ENCODE results near the gene TBC1D5.
"Not testable (repeated sequence)": the region's sequence is repeated elsewhere in the genome, so short reads cannot be mapped to it uniquely, and the experiment has no call there.

TBC1D5 gene

GRCh38 chr3:17411157-17411877, 331.1 kb downstream of the TBC1D5 start:
- DNase-seq, result no peak

GRCh38 chr3:17407576-17407975, 334.9 kb downstream of the TBC1D5 start:
- no peak for DNase-seq

GRCh38 chr3:17404548-17404947, 337.9 kb downstream of the TBC1D5 start:
- DNase-seq, result no peak

- no peak for DNase-seq
Observed at GRCh38 chr3:17402442-17402841, 340.0 kb downstream of the TBC1D5 start.

GRCh38 chr3:17401912-17402311, 340.5 kb downstream of the TBC1D5 start:
- no peak for DNase-seq

- no peak for DNase-seq
Observed at GRCh38 chr3:17399586-17399985, 342.8 kb downstream of the TBC1D5 start.

- DNase-seq, result no peak
Observed at GRCh38 chr3:17398959-17399551, 343.4 kb downstream of the TBC1D5 start.

- no peak for DNase-seq
Observed at GRCh38 chr3:17396036-17396435, 346.4 kb downstream of the TBC1D5 start.

- no peak for DNase-seq
Observed at GRCh38 chr3:17394541-17395155, 347.8 kb downstream of the TBC1D5 start.

- not testable (repeated sequence) for DNase-seq
Observed at GRCh38 chr3:17392516-17392915, 349.9 kb downstream of the TBC1D5 start.

- no peak for DNase-seq
Observed at GRCh38 chr3:17390785-17391184, 351.6 kb downstream of the TBC1D5 start.

- no peak for DNase-seq
Observed at GRCh38 chr3:17387108-17387507, 355.3 kb downstream of the TBC1D5 start.

GRCh38 chr3:17386432-17386831, 356.0 kb downstream of the TBC1D5 start:
- no peak for DNase-seq

- DNase-seq, result no peak
Observed at GRCh38 chr3:17384567-17385296, 357.7 kb downstream of the TBC1D5 start.

GRCh38 chr3:17373304-17373703, 369.1 kb downstream of the TBC1D5 start:
- no peak for DNase-seq

- DNase-seq, result no peak
Observed at GRCh38 chr3:17372362-17373210, 369.8 kb downstream of the TBC1D5 start.

GRCh38 chr3:17369973-17370372, 372.5 kb downstream of the TBC1D5 start:
- DNase-seq, result no peak

- no peak for DNase-seq
Observed at GRCh38 chr3:17367171-17367570, 375.3 kb downstream of the TBC1D5 start.

- DNase-seq, result no peak
Observed at GRCh38 chr3:17360991-17361390, 381.4 kb downstream of the TBC1D5 start.

GRCh38 chr3:17359911-17360310, 382.5 kb downstream of the TBC1D5 start:
- no peak for DNase-seq

- no peak for DNase-seq
Observed at GRCh38 chr3:17357035-17357710, 385.3 kb downstream of the TBC1D5 start.
